Memory B cell (primary cell): Measurements from ENCODE around the gene CNN3.

Experiments used
- ATAC-seq: fragments of 150-1000 bp; cut with Tn5 transposase; 2 replicates; pipeline ENCODE4 v1.10.0; 2021; ENCODE audit warnings: low read depth, mild to moderate bottlenecking, moderate library complexity
- DNase-seq, 2 donors: peaks; one replicate each; pipeline ENCODE4 v3.0.0; 2022; ENCODE audit warnings: low spot score in 2 of 2
- H3K27ac Mint-ChIP-seq: one replicate; pipeline ENCODE4 v1.8.0; 2022; ENCODE audit warnings: mild to moderate bottlenecking, moderate library complexity, mixed read lengths
- H3K27me3 Mint-ChIP-seq: one replicate; pipeline ENCODE4 v1.8.0; 2022; ENCODE audit warnings: mixed read lengths
- H3K36me3 Mint-ChIP-seq: one replicate; pipeline ENCODE4 v1.8.0; 2022; ENCODE audit warnings: mild to moderate bottlenecking, mixed read lengths
- H3K4me1 Mint-ChIP-seq: one replicate; pipeline ENCODE4 v1.8.0; 2022; ENCODE audit warnings: mixed read lengths
- H3K4me3 Mint-ChIP-seq: one replicate; pipeline ENCODE4 v1.8.0; 2022; ENCODE audit warnings: mild to moderate bottlenecking, moderate library complexity, mixed read lengths
- H3K9me3 Mint-ChIP-seq: one replicate; pipeline ENCODE4 v1.8.0; 2022; ENCODE audit warnings: mixed read lengths

The CNN3 gene

DNA sequence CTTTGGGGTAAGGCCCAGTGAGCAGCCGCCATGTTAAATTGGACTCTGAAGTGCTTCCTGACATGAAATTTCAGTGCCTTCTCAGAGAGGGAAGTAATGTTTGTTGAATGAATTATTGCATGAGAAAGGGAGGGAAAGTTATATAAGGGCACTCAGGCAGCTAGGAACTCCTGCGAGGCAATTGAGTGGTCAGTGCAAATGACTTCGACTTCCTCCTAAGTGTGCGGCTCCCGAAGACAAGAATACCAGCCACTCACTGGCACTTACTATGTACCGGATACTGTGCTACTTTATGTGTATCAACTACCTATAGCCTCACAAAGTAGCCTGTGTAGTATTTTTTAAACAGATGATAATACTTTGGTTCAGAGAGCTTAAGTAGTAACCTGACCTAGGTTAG is 52.5 kb downstream of the CNN3 start:
- Mint-ChIP-seq H3K36me3 (no peaks in the 10 kb centered on the region), H3K4me3 (no peak overlapping the region), H3K27me3 (peaks cover 5% of the 10 kb centered on the region), H3K4me1 (no peaks in the 10 kb centered on the region), H3K9me3 (no peaks in the 10 kb centered on the region), H3K27ac (no peak overlapping the region)
- ATAC-seq (no peak), DNase-seq (no peak)

GRCh38 chr1:94873520-94874351 is 53.2 kb downstream of the CNN3 start:
- no peaks in the 10 kb centered on the region for H3K4me1 Mint-ChIP-seq
- no peak overlapping the region for H3K4me3 Mint-ChIP-seq
- no peaks in the 10 kb centered on the region for H3K9me3 Mint-ChIP-seq
- ATAC-seq, result no peak
- H3K27me3 Mint-ChIP-seq, result peaks cover 5% of the 10 kb centered on the region
- no peak for DNase-seq
- H3K27ac Mint-ChIP-seq, result no peak overlapping the region
- H3K36me3 Mint-ChIP-seq, result no peaks in the 10 kb centered on the region

- H3K36me3 Mint-ChIP-seq, result no peaks in the 10 kb centered on the region
- no peaks in the 10 kb centered on the region for H3K4me1 Mint-ChIP-seq
- H3K27ac Mint-ChIP-seq, result no peak overlapping the region
- ATAC-seq (no peak), DNase-seq (no peak)
- H3K27me3 Mint-ChIP-seq, result peaks cover 5% of the 10 kb centered on the region
- no peaks in the 10 kb centered on the region for H3K9me3 Mint-ChIP-seq
- no peak overlapping the region for H3K4me3 Mint-ChIP-seq
Measured at GRCh38 chr1:94872771-94873495, 54.0 kb downstream of the CNN3 start.

GRCh38 chr1:94871031-94871430 is 55.9 kb downstream of the CNN3 start:
- ATAC-seq (no peak), DNase-seq (no peak)
- no peaks in the 10 kb centered on the region for H3K9me3 Mint-ChIP-seq
- no peak overlapping the region for H3K27ac Mint-ChIP-seq
- H3K36me3 Mint-ChIP-seq, result no peaks in the 10 kb centered on the region
- H3K4me1 Mint-ChIP-seq, result no peaks in the 10 kb centered on the region
- no peak overlapping the region for H3K4me3 Mint-ChIP-seq
- H3K27me3 Mint-ChIP-seq, result no peaks in the 10 kb centered on the region

DNA sequence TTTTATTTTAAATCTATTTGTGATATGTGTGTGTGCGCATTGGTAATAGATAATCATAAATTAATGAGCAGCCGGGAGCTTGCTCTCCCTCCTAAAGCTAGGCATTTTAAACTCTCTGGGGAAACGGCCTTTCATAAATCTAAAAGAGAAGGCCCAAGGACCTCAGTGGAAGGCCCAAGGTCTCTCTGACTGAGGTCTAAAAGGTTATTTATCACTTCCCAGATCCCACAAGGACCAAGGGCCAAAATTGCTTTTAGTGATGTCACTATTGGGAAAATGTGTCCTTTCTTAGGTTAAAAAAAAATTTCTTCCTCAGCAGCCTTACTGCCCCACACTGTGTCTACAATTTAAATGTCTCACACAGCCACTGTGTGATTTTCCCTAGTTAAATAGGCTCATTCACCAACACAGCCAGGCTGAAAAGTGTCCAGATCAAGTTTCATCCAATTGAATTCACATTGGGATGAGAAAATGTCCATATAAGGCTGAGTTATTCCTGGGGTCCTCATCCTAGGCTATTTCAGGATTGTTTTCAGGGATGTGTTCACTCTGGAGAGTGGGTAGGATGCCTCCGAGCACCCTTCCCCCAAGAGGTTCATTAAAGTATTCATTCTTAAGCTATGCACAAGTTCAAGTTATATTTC is 60.6 kb downstream of the CNN3 start:
- Mint-ChIP-seq H3K36me3 (no peaks in the 10 kb centered on the region), H3K9me3 (no peaks in the 10 kb centered on the region), H3K4me1 (no peaks in the 10 kb centered on the region), H3K27me3 (no peaks in the 10 kb centered on the region), H3K27ac (no peak overlapping the region), H3K4me3 (no peak overlapping the region)
- no peak for ATAC-seq
- no peak for DNase-seq

- Mint-ChIP-seq H3K36me3 (no peaks in the 10 kb centered on the region), H3K27ac (no peak overlapping the region), H3K4me1 (no peaks in the 10 kb centered on the region), H3K27me3 (no peaks in the 10 kb centered on the region), H3K9me3 (no peaks in the 10 kb centered on the region), H3K4me3 (no peak overlapping the region)
- DNase-seq (no peak), ATAC-seq (no peak)
Measured at GRCh38 chr1:94865360-94865759, 61.5 kb downstream of the CNN3 start.

- no peak for DNase-seq
- no peaks in the 10 kb centered on the region for H3K4me1 Mint-ChIP-seq
- no peaks in the 10 kb centered on the region for H3K27me3 Mint-ChIP-seq
- no peak overlapping the region for H3K27ac Mint-ChIP-seq
- no peaks in the 10 kb centered on the region for H3K9me3 Mint-ChIP-seq
- no peak for ATAC-seq
- H3K4me3 Mint-ChIP-seq, result no peak overlapping the region
- H3K36me3 Mint-ChIP-seq, result no peaks in the 10 kb centered on the region
Measured at GRCh38 chr1:94864821-94865220, 62.1 kb downstream of the CNN3 start.

DNA sequence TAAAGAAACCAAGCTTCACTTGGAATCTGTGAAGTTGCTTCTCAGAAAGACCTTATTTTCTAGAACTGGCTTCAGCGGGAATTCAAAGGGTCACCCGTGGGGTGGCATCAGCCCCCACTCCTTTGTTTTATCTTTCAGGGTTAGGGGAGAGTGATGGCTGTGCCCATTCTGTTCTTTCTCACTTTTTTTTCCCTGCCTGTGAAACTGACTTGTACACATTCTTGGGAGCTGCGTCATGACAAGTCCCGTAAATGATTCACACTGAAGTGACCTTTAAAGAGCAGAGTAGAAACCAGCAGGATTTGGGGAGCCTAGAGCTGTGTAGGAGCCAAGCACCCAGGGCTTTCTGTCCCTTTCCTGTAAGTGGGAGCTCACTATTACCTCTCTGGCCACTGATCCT is 63.0 kb downstream of the CNN3 start:
- H3K4me1 Mint-ChIP-seq, result no peaks in the 10 kb centered on the region
- DNase-seq (no peak), ATAC-seq (no peak)
- H3K36me3 Mint-ChIP-seq, result no peaks in the 10 kb centered on the region
- H3K27me3 Mint-ChIP-seq, result peaks cover 2% of the 10 kb centered on the region
- no peaks in the 10 kb centered on the region for H3K9me3 Mint-ChIP-seq
- no peak overlapping the region for H3K4me3 Mint-ChIP-seq
- H3K27ac Mint-ChIP-seq, result no peak overlapping the region

GRCh38 chr1:94863297-94863911 is 63.5 kb downstream of the CNN3 start:
- H3K9me3 Mint-ChIP-seq, result no peaks in the 10 kb centered on the region

GRCh38 chr1:94862718-94863117 is 64.2 kb downstream of the CNN3 start:
- Mint-ChIP-seq H3K9me3 (no peaks in the 10 kb centered on the region), H3K4me1 (no peaks in the 10 kb centered on the region), H3K36me3 (no peaks in the 10 kb centered on the region), H3K27me3 (peaks cover 2% of the 10 kb centered on the region), H3K4me3 (no peak overlapping the region), H3K27ac (no peak overlapping the region)
- DNase-seq (no peak), ATAC-seq (no peak)

More at GRCh38 chr1:94863297-94863911, 63.5 kb downstream of the CNN3 start:
- ATAC-seq (no peak), DNase-seq (no peak)
- Mint-ChIP-seq H3K4me3 (no peak overlapping the region), H3K4me1 (no peaks in the 10 kb centered on the region), H3K36me3 (no peaks in the 10 kb centered on the region), H3K27me3 (peaks cover 2% of the 10 kb centered on the region), H3K27ac (no peak overlapping the region)

GRCh38 chr1:94859174-94859573 is 67.7 kb downstream of the CNN3 start:
- Mint-ChIP-seq H3K4me3 (no peak overlapping the region), H3K27ac (no peak overlapping the region), H3K9me3 (no peaks in the 10 kb centered on the region), H3K27me3 (peaks cover 2% of the 10 kb centered on the region), H3K36me3 (no peaks in the 10 kb centered on the region), H3K4me1 (no peaks in the 10 kb centered on the region)
- DNase-seq, result no peak
- no peak for ATAC-seq

DNA sequence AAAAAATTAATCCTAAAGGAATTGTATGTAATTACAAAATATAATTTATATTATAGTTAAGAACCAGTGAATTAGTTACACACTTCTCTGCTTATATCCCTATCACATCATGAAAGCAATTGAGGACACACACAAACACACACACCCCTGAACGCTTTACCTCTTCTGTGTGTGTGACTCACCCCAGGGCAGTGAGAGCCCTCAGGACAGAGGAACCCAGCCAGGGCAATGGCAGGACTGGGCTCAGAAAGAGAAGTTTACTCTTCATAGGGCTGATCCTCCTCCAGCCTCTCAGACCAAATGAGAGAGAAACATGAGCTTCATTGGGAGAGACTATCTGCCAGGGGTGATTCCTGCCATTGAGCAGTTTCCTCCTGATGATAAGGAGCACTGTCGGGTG is 68.6 kb downstream of the CNN3 start:
- H3K27ac Mint-ChIP-seq, result no peak overlapping the region

DNA sequence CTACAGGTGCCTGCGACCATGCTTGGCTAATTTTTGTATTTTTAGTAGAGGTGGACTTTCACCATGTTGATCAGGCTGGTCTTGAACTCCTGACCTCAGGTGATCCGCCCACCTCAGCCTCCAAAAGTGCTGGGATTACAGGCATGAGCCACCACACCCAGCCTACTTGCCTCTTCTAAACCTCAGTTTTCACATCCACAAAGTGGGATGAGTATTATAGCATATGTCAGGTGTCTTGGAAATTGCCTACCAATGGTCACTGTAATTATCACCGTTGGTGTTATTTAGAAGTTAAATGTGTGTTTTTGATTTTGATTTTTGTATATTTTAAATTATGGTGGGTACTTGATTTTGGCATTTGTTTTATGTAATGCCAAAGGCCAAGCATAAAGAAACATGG is 70.0 kb downstream of the CNN3 start:
- no peak overlapping the region for H3K4me3 Mint-ChIP-seq
- DNase-seq (no peak), ATAC-seq (no peak)
- no peak overlapping the region for H3K27ac Mint-ChIP-seq
- no peaks in the 10 kb centered on the region for H3K36me3 Mint-ChIP-seq
- H3K27me3 Mint-ChIP-seq, result peaks cover 2% of the 10 kb centered on the region
- H3K4me1 Mint-ChIP-seq, result no peaks in the 10 kb centered on the region
- no peaks in the 10 kb centered on the region for H3K9me3 Mint-ChIP-seq

More for the DNA sequence above, 68.6 kb downstream of the CNN3 start:
- H3K36me3 Mint-ChIP-seq, result no peaks in the 10 kb centered on the region
- H3K4me3 Mint-ChIP-seq, result no peak overlapping the region
- H3K4me1 Mint-ChIP-seq, result no peaks in the 10 kb centered on the region
- DNase-seq, result no peak
- H3K27me3 Mint-ChIP-seq, result peaks cover 2% of the 10 kb centered on the region
- no peak for ATAC-seq
- no peaks in the 10 kb centered on the region for H3K9me3 Mint-ChIP-seq

- Mint-ChIP-seq H3K27me3 (peaks cover 2% of the 10 kb centered on the region), H3K36me3 (no peaks in the 10 kb centered on the region), H3K9me3 (no peaks in the 10 kb centered on the region), H3K4me3 (no peak overlapping the region), H3K27ac (no peak overlapping the region), H3K4me1 (no peaks in the 10 kb centered on the region)
- ATAC-seq, result no peak
- no peak for DNase-seq
Measured at GRCh38 chr1:94856004-94856403, 70.9 kb downstream of the CNN3 start.
